ENCODE data around the gene TSKU. TPM values are rescaled to one million over a fixed set of nuclear protein-coding genes. Genes with fewer than 3 reads are reported as not detected.

TSKU gene
- total RNA-seq, 1 donor: 24.6 TPM

DNA sequence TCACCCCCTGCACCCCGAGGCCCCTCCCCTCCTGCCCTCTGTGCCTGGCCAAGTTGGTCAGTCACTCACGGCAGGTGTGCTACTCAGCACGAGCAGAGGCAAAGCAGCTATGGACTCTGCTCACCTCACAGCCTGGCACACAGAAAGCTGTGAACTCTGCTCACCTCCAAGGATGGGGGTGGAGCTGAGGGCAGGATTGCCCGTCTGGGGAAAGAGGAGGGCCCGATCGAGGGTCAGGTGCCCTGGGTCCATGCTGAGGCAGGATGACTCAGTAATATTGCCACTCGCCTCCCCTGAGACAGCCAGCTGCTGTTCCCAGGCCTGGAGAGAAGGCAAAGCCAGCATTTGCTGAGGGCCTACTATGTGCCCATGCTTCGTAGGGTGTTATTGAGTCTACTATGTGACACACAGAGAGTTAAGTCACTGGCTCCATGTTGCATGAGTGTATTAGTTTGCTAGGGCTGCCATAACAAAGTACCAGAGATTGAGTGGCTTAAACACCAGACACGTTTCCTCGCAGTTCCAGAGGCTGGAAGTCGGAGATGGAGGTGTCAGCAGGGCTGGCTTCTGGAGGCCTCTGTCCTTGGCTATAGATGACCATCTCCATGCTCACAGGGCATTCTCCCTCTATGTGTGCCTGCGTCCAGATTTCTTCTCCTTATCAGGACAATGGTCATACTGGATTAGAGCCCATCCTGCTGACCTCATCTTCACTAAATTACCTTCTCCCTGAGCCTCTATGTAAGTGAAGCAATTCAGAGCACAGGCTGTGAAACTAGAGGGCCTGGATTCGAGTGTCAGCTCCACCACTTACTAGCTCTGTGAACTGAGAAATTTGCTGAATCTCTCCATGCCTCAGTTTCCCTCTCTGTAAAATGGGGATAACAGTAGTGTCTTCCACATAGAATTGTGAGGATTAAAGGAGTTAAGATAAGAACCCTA, 13.2 kb upstream of the TSKU start:
- peak; percentile 71 for DNase-seq (ENCODE audit: low read depth)
- no peak overlapping the region for H3K4me3 ChIP-seq (ENCODE audit: low read depth, low read length)
- TF ChIP-seq, protein P1, sequence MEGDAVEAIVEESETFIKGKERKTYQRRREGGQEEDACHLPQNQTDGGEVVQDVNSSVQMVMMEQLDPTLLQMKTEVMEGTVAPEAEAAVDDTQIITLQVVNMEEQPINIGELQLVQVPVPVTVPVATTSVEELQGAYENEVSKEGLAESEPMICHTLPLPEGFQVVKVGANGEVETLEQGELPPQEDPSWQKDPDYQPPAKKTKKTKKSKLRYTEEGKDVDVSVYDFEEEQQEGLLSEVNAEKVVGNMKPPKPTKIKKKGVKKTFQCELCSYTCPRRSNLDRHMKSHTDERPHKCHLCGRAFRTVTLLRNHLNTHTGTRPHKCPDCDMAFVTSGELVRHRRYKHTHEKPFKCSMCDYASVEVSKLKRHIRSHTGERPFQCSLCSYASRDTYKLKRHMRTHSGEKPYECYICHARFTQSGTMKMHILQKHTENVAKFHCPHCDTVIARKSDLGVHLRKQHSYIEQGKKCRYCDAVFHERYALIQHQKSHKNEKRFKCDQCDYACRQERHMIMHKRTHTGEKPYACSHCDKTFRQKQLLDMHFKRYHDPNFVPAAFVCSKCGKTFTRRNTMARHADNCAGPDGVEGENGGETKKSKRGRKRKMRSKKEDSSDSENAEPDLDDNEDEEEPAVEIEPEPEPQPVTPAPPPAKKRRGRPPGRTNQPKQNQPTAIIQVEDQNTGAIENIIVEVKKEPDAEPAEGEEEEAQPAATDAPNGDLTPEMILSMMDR (IDR thresholded peaks at IDR 0.05; ENCODE audit: insufficient read depth, low read length): no peak

DNA sequence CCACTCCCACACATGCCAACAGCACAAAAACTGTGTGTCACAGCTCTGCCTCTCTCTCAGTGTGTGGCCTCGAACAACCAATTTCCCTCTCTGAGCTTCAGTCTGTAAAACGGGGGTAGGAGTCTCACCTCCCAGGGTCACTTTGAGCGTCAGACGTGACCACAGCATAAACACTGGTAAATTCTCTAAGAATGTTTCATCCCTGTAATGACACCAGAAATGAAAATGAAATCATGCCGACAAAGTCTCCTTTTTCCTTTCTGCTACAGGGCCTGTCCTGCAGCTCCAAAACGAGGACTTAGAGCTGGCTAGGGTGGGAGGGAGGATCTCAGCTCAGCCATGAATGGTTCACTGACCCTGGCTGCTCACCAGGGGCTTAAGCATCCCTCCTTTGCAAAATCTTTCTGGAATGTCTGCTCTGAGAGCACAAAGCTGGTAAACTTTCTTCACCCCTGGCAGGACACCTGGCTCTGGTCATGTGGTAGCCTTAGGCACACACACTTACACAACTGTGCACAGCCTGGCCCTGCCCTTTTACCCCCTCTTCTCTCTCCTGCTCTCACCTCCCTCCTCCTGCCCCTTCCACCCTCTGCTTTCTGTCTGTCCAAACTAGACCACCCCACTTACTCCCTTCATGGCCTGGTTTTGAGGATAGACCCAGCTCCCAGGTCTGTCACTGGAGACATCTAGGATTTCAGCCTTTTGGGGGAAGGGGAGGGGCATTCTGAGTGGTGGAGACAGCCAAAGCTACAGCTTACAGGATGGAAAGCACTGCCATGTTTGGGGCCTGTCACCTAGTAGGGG, 12.3 kb upstream of the TSKU start:
- DNase-seq (ENCODE audit: low read depth): peak; percentile 89
- TF ChIP-seq, protein P1 (IDR thresholded peaks at IDR 0.05; ENCODE audit: insufficient read depth, low read length): no peak
- H3K4me3 ChIP-seq (ENCODE audit: low read depth, low read length): no peak overlapping the region

DNA sequence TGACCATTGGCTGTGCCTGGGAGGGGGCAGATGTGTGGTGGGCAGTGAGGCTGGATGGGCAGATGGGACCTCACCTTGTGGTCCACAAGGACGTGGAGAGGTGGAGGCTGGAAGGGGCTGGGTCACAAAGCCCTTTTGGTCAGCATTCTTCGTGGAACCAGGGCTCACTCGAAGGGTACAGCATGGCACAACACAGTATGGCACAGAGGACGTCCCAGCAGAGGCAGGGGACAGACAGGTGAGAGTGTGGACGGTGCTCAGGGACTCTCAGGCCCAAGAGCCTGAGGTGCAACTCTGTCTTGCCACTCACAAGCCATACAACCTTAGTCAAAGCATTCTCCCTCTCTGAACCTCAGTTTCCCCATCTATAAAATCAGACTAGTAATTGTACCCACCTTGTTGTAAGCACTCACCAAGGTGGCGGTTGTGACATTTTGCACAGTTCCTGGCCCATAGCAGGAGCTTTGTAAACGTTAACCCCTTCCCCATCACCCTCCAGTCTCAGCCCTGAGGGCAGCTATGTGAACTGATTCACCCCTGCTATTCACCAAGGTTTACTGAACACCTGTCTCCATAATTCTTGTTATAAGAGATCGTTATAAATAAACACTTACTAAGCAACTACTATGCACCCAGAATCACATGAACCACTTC, 11.6 kb upstream of the TSKU start:
- H3K4me3 ChIP-seq (ENCODE audit: low read depth, low read length): no peak overlapping the region
- no peak for DNase-seq (ENCODE audit: low read depth)
- TF ChIP-seq, protein P1 (IDR thresholded peaks at IDR 0.05; ENCODE audit: insufficient read depth, low read length): no peak

DNA sequence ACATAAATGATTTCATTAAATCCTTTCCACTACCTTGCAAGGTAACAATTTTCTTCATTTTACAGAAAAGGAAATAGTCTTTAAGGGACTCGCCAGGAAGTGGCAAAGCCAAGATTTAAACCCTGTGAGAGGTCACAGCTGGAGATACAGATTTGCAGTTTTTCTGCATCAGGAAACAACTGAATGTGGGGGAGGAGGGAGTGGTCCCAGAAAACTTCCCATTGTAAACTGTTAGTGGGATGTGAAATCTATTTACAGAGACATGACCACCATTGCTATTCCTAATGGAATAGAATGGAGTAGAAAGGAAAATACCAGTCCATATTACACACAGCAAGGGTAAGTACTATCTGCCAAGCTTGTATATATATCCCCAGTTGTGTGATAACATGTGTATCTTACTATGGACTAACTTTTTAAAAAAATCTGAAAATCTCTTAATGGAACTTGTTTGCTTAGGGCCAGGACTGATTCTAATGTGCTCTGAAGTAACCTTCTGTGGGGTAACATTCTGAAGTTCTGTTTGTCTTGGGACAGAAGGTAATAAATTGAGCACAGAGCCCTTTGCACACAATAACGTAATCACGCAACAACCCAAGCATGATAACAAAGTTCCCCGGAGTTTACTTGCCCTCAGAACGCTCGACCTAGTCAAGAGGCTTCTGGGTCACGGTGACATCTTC, 10.9 kb upstream of the TSKU start:
- TF ChIP-seq, protein P1 (IDR thresholded peaks at IDR 0.05; ENCODE audit: insufficient read depth, low read length): no peak
- DNase-seq (ENCODE audit: low read depth): peak; percentile 49
- H3K4me3 ChIP-seq (ENCODE audit: low read depth, low read length): no peak overlapping the region

DNA sequence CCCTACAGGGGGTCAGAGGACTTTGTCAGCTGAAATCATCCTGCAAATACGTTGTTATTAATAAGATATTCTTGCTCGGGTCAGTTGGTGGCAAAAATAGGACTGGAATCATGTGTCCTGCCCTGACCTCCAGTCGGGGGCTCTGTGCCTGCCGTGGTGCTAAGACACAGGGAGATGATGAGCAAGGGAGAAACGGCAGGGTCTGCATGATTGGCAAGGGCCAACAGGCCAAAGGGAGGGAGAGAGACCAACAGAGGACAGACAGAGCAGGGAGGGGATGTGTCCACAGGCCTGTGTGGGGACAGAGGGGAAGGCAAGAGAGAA, 10.4 kb upstream of the TSKU start:
- no peak for DNase-seq (ENCODE audit: low read depth)
- no peak overlapping the region for H3K4me3 ChIP-seq (ENCODE audit: low read depth, low read length)
- TF ChIP-seq, protein P1 (IDR thresholded peaks at IDR 0.05; ENCODE audit: insufficient read depth, low read length): no peak

DNA sequence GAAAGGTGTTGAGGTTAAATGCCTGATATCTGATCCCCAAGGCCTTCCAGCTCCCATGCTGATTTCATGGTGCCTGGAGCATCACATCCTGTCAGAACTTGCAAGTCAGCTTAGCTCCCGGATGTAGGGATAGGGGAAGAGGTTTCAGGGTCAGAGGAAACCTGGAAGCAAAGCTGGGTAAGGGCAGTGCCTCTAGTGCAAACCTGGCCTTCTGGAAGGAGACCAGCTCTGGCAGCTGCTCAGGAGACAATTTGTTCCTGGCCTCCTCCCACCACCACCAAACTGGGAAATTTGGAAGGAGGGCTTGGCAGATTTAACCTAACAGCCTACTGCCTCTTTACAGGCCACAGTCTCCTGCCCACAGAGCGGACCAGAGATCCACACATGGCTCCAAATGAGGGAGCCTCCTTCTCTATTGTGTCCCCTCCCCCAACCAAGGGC, 9.2 kb upstream of the TSKU start:
- TF ChIP-seq, protein P1 (IDR thresholded peaks at IDR 0.05; ENCODE audit: insufficient read depth, low read length): no peak
- no peak for DNase-seq (ENCODE audit: low read depth)
- no peak overlapping the region for H3K4me3 ChIP-seq (ENCODE audit: low read depth, low read length)
